Smooth muscle cell (in vitro differentiated cells): ENCODE data around the gene KCNK5. TPM values are rescaled to one million over a fixed set of nuclear protein-coding genes. Genes with fewer than 3 reads are reported as not detected.
A peak's percentile ranks its signal among the peaks of the same experiment; 100 is the strongest.

Experiments used
- DNase-seq: peaks from one replicate; lab custom pipeline; 2025; ENCODE audit not compliant: unreplicated experiment; lab: John Stamatoyannopoulos, UW
- H2AFZ ChIP-seq: fragments of 200-600 bp; sonication (generic); 2 replicates; pipeline ENCODE4 v1.6.0; 2016; ENCODE audit warnings: antibody characterized with exemption, low read depth, mild to moderate bottlenecking
- H3F3A ChIP-seq: fragments of 200-600 bp; sonication (generic); 2 replicates; pipeline ENCODE4 v1.6.0; 2017; ENCODE audit warnings: antibody characterized with exemption, low read depth
- H3K27ac ChIP-seq: fragments of 200-600 bp; sonication (generic); 2 replicates; pipeline ENCODE4 v1.5.1; 2016; ENCODE audit warnings: low read depth, mild to moderate bottlenecking
- H3K27me3 ChIP-seq: fragments of 200-600 bp; sonication (generic); 2 replicates; pipeline ENCODE4 v1.6.1; 2016; ENCODE audit warnings: low read depth, mild to moderate bottlenecking
- H3K36me3 ChIP-seq: fragments of 200-600 bp; sonication (generic); 2 replicates; pipeline ENCODE4 v1.5.1; 2016; ENCODE audit warnings: low read depth
- H3K4me1 ChIP-seq: fragments of 200-600 bp; sonication (generic); 2 replicates; pipeline ENCODE4 v1.5.1; 2016; ENCODE audit warnings: low read depth
- H3K4me2 ChIP-seq: fragments of 200-600 bp; sonication (generic); 2 replicates; pipeline ENCODE4 v1.6.0; 2016; ENCODE audit warnings: mild to moderate bottlenecking
- H3K4me3 ChIP-seq: fragments of 200-600 bp; sonication (generic); 2 replicates; pipeline ENCODE4 v1.5.1; 2016; ENCODE audit warnings: mild to moderate bottlenecking
- H3K79me2 ChIP-seq: fragments of 200-600 bp; sonication (generic); 2 replicates; pipeline ENCODE4 v1.6.0; 2016; ENCODE audit warnings: low read depth, mild to moderate bottlenecking
- H3K9ac ChIP-seq: fragments of 200-600 bp; sonication (generic); 2 replicates; pipeline ENCODE4 v1.6.0; 2016; ENCODE audit warnings: low read depth
- H3K9me3 ChIP-seq: fragments of 200-600 bp; sonication (generic); replicated peaks from 2 replicates; pipeline ENCODE4 v1.5.1; 2016; ENCODE audit warnings: low read depth
- H4K20me1 ChIP-seq: fragments of 200-600 bp; sonication (generic); 2 replicates; pipeline ENCODE4 v1.6.0; 2016; ENCODE audit warnings: low read depth
- WGBS: methylation state at CpG from one replicate; pipeline ENCODE4 v1.1.7; 2016; ENCODE audit warnings: low lambda C conversion rate; 5-methylcytosine and 5-hydroxymethylcytosine counted together
- polyA plus RNA-seq: library from polyadenylated mRNA; unstranded; fragments of >200 nt; fragmentation: Nextera tagmentation; extraction: Ambion mirVana; gene quantifications from 2 replicates; pipeline ENCODE4 v1.2.1, GENCODE V29; 2016
- total RNA-seq: library from RNA; depleted of rRNA; stranded (reverse); fragments of >200 nt; gene quantifications from 2 replicates; pipeline ENCODE4 v1.2.3, GENCODE V29; 2014
- TF ChIP-seq, protein P1 (sequence below): fragments of 200-600 bp; sonication (generic); IDR thresholded peaks from 2 replicates; pipeline ENCODE4 v1.5.1; 2017; ENCODE audit warnings: borderline replicate concordance, mild to moderate bottlenecking, antibody characterized with exemption; ENCODE audit not compliant: insufficient read depth, poor library complexity, severe bottlenecking

The KCNK5 gene
- total and polyA plus RNA-seq, 2 experiments from 2014 or later: not detected

DNA sequence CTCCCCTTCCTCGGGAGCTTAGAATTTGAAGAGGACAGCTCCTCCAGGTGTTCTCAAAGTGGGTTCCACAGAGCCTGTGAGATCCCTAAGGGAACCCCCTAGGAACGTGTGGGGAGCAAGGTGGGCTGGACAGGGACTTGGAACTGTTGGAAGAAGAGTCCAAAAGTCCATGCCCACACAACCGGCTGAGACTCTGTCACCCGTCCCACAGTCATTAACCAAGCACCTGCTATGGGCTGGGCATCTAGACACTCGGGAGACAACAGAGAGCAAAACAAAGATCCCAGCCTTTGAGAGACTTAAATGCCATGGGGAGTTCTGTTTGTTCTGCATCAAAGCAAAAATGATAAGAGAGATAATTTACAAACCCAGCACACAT lies 62.4 kb downstream of the KCNK5 start:
- Histone ChIP-seq H3K4me1 (no peaks in the 10 kb centered on the region), H3K27me3 (peaks cover 28% of the 10 kb centered on the region), H3K79me2 (no peaks in the 10 kb centered on the region), H3K4me3 (no peak overlapping the region), H2AFZ (no peak overlapping the region), H3K36me3 (no peaks in the 10 kb centered on the region), H3F3A (no peaks in the 10 kb centered on the region), H4K20me1 (no peaks in the 10 kb centered on the region), H3K4me2 (no peak overlapping the region), H3K9me3 (no peaks in the 10 kb centered on the region), H3K27ac (no peak overlapping the region), H3K9ac (no peak overlapping the region)
- WGBS: 78% methylated on average over 5 of the region's 5 CpGs
- DNase-seq: no peak
- TF ChIP-seq, protein P1, sequence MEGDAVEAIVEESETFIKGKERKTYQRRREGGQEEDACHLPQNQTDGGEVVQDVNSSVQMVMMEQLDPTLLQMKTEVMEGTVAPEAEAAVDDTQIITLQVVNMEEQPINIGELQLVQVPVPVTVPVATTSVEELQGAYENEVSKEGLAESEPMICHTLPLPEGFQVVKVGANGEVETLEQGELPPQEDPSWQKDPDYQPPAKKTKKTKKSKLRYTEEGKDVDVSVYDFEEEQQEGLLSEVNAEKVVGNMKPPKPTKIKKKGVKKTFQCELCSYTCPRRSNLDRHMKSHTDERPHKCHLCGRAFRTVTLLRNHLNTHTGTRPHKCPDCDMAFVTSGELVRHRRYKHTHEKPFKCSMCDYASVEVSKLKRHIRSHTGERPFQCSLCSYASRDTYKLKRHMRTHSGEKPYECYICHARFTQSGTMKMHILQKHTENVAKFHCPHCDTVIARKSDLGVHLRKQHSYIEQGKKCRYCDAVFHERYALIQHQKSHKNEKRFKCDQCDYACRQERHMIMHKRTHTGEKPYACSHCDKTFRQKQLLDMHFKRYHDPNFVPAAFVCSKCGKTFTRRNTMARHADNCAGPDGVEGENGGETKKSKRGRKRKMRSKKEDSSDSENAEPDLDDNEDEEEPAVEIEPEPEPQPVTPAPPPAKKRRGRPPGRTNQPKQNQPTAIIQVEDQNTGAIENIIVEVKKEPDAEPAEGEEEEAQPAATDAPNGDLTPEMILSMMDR: no peak

DNA sequence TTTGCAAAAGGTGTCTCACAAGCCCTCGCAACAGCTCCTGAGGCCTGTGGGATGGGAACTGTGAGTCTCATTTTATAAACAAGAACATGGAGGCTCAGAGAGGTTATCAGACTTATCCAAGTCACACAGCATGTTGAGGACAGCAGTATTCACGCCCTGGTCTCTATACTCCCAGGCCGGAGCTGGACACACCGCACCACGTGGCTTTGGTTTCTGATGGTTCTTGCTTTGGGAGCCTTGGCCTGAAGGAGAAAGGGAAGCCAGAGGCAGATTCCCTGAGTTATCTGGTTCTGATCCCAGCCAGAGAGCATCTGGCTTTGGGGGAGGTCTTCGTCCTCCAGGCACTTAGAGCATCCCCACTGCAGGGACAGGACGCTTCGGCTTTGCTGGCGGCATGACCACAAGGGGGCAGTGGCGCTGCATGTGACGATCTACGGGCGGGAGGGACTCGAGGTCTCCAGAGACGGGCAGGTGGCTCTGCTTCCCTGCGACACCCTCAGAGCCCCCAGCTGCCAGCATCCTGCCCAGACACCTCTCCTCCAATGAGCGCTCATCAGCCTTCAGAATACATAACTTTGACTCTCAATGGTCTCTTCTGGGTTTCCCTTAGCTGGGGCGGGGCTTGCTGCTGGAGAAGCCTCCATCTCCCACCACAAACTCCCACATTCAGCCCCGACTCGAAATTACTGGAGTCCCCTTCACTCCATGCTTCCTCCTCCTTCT lies 62.9 kb downstream of the KCNK5 start:
- Histone ChIP-seq H3K4me3 (no peak overlapping the region), H3K9me3 (no peaks in the 10 kb centered on the region), H3K36me3 (no peaks in the 10 kb centered on the region), H3K27me3 (peaks cover 28% of the 10 kb centered on the region), H3K9ac (no peak overlapping the region), H3K79me2 (no peaks in the 10 kb centered on the region), H3K27ac (no peak overlapping the region), H2AFZ (no peak overlapping the region), H3K4me1 (no peaks in the 10 kb centered on the region), H3F3A (no peaks in the 10 kb centered on the region), H3K4me2 (no peak overlapping the region), H4K20me1 (no peaks in the 10 kb centered on the region)
- 33% methylated on average over 20 of the region's 20 CpGs for WGBS
- TF ChIP-seq, protein P1: peak; percentile 83
- DNase-seq: peak; percentile 25

DNA sequence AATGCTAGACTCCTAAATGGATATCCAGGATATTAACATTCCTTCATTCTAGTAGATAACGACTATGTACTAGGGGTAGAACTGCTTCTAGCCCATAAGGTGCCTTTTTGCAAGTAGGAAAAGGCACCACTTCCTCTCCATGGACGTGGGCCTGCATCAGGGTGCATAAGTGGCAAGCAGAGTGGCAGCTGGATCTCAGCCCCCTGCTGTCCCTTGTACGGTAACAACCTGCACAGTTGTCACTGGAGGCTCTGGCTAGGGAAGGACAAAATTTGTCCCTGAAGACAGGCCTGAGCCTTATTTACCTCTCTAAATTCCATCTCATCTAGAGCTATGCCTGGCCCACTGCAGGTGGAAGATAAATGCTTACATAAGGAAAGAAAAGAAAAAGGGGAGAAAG lies 71.8 kb downstream of the KCNK5 start:
- H3K79me2 ChIP-seq: no peaks in the 10 kb centered on the region
- no peak overlapping the region for H2AFZ ChIP-seq
- H3K4me3 ChIP-seq: no peak overlapping the region
- H3K27me3 ChIP-seq: peaks cover 5% of the 10 kb centered on the region
- no peaks in the 10 kb centered on the region for H3F3A ChIP-seq
- no peak overlapping the region for H3K27ac ChIP-seq
- 73% methylated on average over 3 of the region's 3 CpGs for WGBS
- no peaks in the 10 kb centered on the region for H4K20me1 ChIP-seq
- H3K4me2 ChIP-seq: no peak overlapping the region
- TF ChIP-seq, protein P1: no peak
- no peak for DNase-seq
- no peaks in the 10 kb centered on the region for H3K9me3 ChIP-seq
- H3K36me3 ChIP-seq: no peaks in the 10 kb centered on the region
- H3K9ac ChIP-seq: no peak overlapping the region
- H3K4me1 ChIP-seq: no peaks in the 10 kb centered on the region

DNA sequence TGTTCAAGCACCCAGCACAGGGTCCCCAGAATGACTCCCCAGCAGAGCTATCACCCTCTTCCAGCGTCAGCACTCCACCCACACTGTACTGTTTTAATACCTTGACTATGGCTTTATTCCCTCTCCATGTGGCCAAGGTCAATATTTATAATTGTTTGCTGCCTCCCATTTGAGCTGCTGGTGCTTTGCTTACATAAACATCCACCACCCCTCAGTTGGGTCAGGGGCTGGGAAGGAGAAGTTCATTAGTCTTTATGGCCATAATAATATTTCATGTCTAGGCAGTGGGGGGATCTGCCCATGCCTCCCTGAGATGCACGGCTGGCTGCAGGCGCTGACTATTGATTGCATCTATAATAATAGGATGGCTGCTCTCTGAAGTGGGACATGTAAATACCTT lies 72.5 kb downstream of the KCNK5 start:
- H3F3A ChIP-seq: no peaks in the 10 kb centered on the region
- TF ChIP-seq, protein P1: no peak
- no peaks in the 10 kb centered on the region for H4K20me1 ChIP-seq
- peaks cover 12% of the 10 kb centered on the region for H3K27me3 ChIP-seq
- H3K9me3 ChIP-seq: no peaks in the 10 kb centered on the region
- H3K79me2 ChIP-seq: no peaks in the 10 kb centered on the region
- no peak for DNase-seq
- no peaks in the 10 kb centered on the region for H3K36me3 ChIP-seq
- no peak overlapping the region for H3K27ac ChIP-seq
- WGBS: 90% methylated on average over 3 of the region's 3 CpGs
- no peak overlapping the region for H3K4me2 ChIP-seq
- no peak overlapping the region for H3K4me3 ChIP-seq
- H2AFZ ChIP-seq: no peak overlapping the region
- H3K9ac ChIP-seq: no peak overlapping the region
- H3K4me1 ChIP-seq: no peaks in the 10 kb centered on the region
